Right hindlimb (tissue), 1 donor: ENCODE results near the gene HYDIN.

Source experiments
- DNase-seq: peaks from one replicate; pipeline ENCODE4 v3.0.0-alpha.2; 2018

The HYDIN gene

GRCh38 chr16:70758786-70759185 lies 471.7 kb downstream of the HYDIN start:
- no peak for DNase-seq
